Activated naive CD4-positive, alpha-beta T cell treated with anti-CD3 and anti-CD28 coated beads, Interleukin-2, amount 10 ng/mL, durations not matched to agents 7 days and 5 days (primary cell): ENCODE measurements around the gene STT3A.

Experiments
- CTCF ChIA-PET: fragments of 350-600 bp; sonication (Branson Sonifier 250); formaldehyde crosslinking; loops from one replicate; lab custom pipeline; 2021; ENCODE audit warnings: antibody characterized with exemption; lab: Charles Lee
- DNase-seq: peaks from one replicate; pipeline ENCODE4 v3.0.0-alpha.2; 2020
- H3K27ac Mint-ChIP-seq: one replicate; pipeline ENCODE4 v1.8.0; 2021; ENCODE audit warnings: mild to moderate bottlenecking, moderate library complexity, mixed read lengths
- H3K27me3 Mint-ChIP-seq: one replicate; pipeline ENCODE4 v1.8.0; 2021; ENCODE audit warnings: mild to moderate bottlenecking, mixed read lengths
- H3K36me3 Mint-ChIP-seq: one replicate; pipeline ENCODE4 v1.8.0; 2021; ENCODE audit warnings: mixed read lengths
- H3K4me1 Mint-ChIP-seq: one replicate; pipeline ENCODE4 v1.8.0; 2021; ENCODE audit warnings: mixed read lengths
- H3K4me3 Mint-ChIP-seq: one replicate; pipeline ENCODE4 v1.8.0; 2021; ENCODE audit warnings: mild to moderate bottlenecking, moderate library complexity, mixed read lengths
- H3K9me3 Mint-ChIP-seq: one replicate; pipeline ENCODE4 v1.8.0; 2021; ENCODE audit warnings: mixed read lengths

STT3A gene

GRCh38 chr11:125649465-125650166 is 57.0 kb downstream of the STT3A start:
- CTCF ChIA-PET = no interaction called here

DNA sequence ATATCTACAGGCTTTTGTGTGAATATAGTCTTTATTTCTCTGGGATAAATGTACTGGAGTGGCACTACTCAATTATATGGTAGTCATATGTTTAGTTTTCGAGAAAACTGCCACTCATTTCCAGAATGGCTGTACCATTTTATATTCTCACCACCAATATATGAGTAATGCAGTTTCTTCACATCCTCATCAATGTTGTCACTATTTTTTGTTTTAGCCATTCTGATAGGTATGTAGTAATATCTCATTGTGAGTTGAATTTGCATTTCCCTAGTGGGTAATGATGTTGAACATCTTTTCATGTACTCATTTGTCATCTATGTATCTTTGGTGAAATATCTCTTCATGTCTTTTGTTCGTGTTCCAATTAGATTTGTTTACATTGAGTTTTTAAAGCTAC is 70.0 kb downstream of the STT3A start:
- peaks cover 2% of the 10 kb centered on the region for H3K9me3 Mint-ChIP-seq
- DNase-seq = no peak
- peaks cover 9% of the 10 kb centered on the region for H3K4me1 Mint-ChIP-seq
- CTCF ChIA-PET = no interaction called here
- peaks cover 55% of the 10 kb centered on the region for H3K36me3 Mint-ChIP-seq
- H3K4me3 Mint-ChIP-seq = no peak overlapping the region
- no peak overlapping the region for H3K27ac Mint-ChIP-seq
- no peaks in the 10 kb centered on the region for H3K27me3 Mint-ChIP-seq

More at GRCh38 chr11:125649465-125650166, 57.0 kb downstream of the STT3A start:
- H3K36me3 Mint-ChIP-seq = peaks cover 58% of the 10 kb centered on the region
- no peak for DNase-seq
- H3K27me3 Mint-ChIP-seq = no peaks in the 10 kb centered on the region
- H3K4me1 Mint-ChIP-seq = peaks cover 21% of the 10 kb centered on the region
- no peaks in the 10 kb centered on the region for H3K9me3 Mint-ChIP-seq
- H3K4me3 Mint-ChIP-seq = peak overlapping the region; percentile 18
- peak overlapping the region; percentile 90 for H3K27ac Mint-ChIP-seq

DNA sequence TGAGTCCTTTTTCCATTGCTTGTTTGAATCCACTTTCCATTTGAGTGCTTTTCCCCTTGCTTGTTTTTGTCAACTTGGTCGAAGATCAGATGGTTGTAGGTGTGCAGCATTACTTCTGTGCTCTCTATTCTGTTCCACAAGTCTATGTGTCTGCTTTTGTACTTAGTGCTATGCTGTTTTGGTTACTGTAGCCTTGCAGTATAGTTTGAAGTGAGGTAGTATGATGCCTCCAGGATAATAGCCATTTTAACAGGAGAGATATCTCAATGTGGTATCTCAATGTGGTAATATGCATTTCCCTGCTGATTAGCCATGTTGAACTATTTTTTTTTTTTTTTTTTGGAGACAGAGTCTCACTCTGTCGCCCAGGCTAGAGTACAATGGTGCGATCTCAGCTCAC is 71.3 kb downstream of the STT3A start:
- Mint-ChIP-seq H3K36me3 (peaks cover 58% of the 10 kb centered on the region), H3K4me3 (no peak overlapping the region), H3K27me3 (no peaks in the 10 kb centered on the region), H3K27ac (no peak overlapping the region), H3K9me3 (peaks cover 2% of the 10 kb centered on the region), H3K4me1 (peaks cover 9% of the 10 kb centered on the region)
- DNase-seq = no peak
- CTCF ChIA-PET = no interaction called here

DNA sequence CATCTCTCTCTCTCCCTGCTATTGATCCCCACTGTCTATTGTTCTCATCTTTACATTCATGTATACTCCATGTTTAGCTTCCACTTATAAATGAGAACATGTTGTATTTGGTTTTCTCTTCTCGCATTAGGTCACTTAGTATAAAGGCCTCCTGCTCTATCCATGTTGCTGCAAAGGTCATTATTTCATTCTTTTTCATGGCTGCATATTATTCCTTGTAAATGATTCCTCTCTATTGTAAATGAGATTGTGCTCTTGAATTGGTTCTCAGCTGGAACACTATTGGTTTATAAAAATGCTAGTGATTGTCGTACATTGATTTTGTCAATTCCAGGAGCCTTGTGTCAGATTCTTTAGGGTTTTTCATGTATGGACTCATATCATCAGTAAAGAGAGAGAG is 74.5 kb downstream of the STT3A start:
- CTCF ChIA-PET = no interaction called here
- no peak overlapping the region for H3K4me3 Mint-ChIP-seq
- peaks cover 9% of the 10 kb centered on the region for H3K4me1 Mint-ChIP-seq
- peaks cover 69% of the 10 kb centered on the region for H3K36me3 Mint-ChIP-seq
- H3K27me3 Mint-ChIP-seq = no peaks in the 10 kb centered on the region
- DNase-seq = no peak
- H3K9me3 Mint-ChIP-seq = peaks cover 2% of the 10 kb centered on the region
- H3K27ac Mint-ChIP-seq = no peak overlapping the region

- CTCF ChIA-PET = interaction anchor here (1.0 to 3.0 kb wide), 2 partner anchors 9 to 43 kb away, joined by 3 to 11 read pairs; no protein-coding TSS in a partner anchor
These were observed 77.5 kb downstream of the STT3A start for GRCh38 chr11:125670172-125670571.

DNA sequence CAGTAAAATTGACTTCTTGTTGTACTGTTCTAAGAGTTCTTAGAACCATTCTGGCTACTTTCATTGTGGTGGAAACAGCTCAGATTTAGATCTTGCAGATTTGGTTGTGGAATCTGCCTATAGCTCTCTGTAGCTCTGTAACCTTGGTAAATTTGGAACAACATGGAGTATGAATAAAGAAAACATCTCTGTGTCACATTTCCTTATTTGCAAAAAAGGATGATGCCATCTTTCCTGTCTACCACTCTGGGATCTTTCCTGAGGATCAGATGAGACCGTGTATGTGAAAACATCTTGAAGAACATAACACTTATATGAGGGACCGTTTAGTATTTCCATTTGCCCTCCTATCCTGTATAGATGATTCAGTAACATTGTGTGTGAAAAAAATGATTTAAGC is 78.9 kb downstream of the STT3A start:
- Mint-ChIP-seq H3K36me3 (peaks cover 41% of the 10 kb centered on the region), H3K27ac (no peak overlapping the region), H3K4me1 (no peaks in the 10 kb centered on the region), H3K9me3 (no peaks in the 10 kb centered on the region), H3K27me3 (no peaks in the 10 kb centered on the region), H3K4me3 (no peak overlapping the region)
- CTCF ChIA-PET = interaction anchor here (3.0 kb wide), 1 partner anchor 8 kb away, joined by 11 read pairs; no protein-coding TSS in a partner anchor
- no peak for DNase-seq

More at GRCh38 chr11:125670172-125670571, 77.5 kb downstream of the STT3A start:
- DNase-seq = no peak
- Mint-ChIP-seq H3K9me3 (no peaks in the 10 kb centered on the region), H3K4me1 (peaks cover 3% of the 10 kb centered on the region), H3K36me3 (peaks cover 47% of the 10 kb centered on the region), H3K4me3 (no peak overlapping the region), H3K27me3 (no peaks in the 10 kb centered on the region), H3K27ac (no peak overlapping the region)
